GM12875 (cell line): ENCODE measurements around the gene JARID2.

Experiments used
- H3K4me3 ChIP-seq: one replicate; pipeline ENCODE4 v1.5.1; 2011; ENCODE audit warnings: low read depth, low read length, control low read depth
- CTCF ChIP-seq: IDR thresholded peaks from 2 replicates; pipeline ENCODE4 v1.5.1; 2011; ENCODE audit warnings: low read depth, mild to moderate bottlenecking, control low read depth, inconsistent platforms, low read length, moderate library complexity, borderline replicate concordance; ENCODE audit not compliant: insufficient read depth

Gene JARID2

DNA sequence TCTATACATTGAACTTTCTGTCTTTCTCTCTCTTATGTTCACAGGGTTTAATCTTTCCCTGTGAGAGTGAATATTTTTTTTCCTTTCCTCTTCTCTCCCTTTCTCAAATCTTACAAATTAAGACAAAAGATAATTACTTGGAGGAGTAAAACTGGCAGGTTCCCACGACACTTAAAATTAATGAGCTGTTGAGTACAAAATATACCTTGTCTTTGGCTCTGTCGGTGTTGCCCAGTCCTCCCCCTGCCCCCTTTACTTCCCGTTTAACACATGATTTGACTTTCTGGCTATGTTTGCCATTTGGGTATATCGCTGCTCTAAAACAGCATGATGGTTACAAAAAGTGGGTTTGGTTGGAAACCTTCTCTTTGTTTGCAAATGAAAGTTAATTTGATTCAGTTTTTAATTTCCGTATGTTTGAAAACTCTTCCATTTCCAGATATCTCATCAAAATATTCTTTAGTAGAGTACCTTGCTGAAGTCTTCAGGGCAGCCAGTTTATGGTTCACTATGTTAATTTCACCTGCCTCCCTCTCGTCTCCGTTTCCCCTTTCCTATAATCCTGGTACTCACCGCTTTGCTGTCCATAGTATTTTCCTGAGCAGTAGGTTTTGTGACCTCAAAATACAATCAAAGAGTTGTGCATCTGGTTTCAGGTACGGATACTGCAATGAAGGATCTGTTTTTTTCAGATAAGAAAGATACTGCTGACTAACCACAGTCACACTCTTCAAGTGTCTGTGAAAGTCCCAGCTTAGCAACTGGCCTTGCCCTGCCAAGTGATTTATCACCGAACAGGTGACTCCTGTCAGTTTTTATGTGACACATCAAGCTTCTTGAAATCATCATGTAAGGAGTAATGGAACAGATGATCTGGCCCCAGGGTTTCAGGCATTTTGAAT, 235.8 kb downstream of the JARID2 start:
- TF ChIP-seq CTCF, result no peak
- no peak overlapping the region for H3K4me3 ChIP-seq

GRCh38 chr6:15483060-15483459, 237.2 kb downstream of the JARID2 start:
- H3K4me3 ChIP-seq, result no peak overlapping the region
- no peak for TF ChIP-seq CTCF

GRCh38 chr6:15484140-15484539, 238.3 kb downstream of the JARID2 start:
- TF ChIP-seq CTCF, result no peak

GRCh38 chr6:15484821-15485220, 239.0 kb downstream of the JARID2 start:
- H3K4me3 ChIP-seq, result no peak overlapping the region
- TF ChIP-seq CTCF, result no peak

More at GRCh38 chr6:15484140-15484539, 238.3 kb downstream of the JARID2 start:
- no peak overlapping the region for H3K4me3 ChIP-seq

DNA sequence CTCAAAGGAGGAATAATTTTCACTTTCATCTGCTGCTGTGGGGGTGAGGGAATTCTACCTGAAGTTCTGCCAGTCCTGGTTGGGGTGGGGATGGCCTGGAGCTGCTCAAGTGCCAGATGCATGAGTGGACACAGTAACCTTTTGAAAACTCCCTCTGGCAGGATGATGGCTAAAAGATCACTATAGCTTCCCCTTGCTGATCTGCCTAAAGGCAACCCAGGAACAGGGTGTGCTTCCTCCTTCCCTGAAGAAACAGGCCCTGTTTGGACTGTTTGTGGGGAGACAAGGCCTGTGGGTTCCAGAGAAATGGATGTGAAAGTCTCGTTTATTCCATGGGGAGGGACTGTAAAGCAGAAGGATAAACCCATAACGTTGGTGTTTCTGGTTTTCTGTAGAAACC, 240.1 kb downstream of the JARID2 start:
- TF ChIP-seq CTCF, result no peak
- no peak overlapping the region for H3K4me3 ChIP-seq

DNA sequence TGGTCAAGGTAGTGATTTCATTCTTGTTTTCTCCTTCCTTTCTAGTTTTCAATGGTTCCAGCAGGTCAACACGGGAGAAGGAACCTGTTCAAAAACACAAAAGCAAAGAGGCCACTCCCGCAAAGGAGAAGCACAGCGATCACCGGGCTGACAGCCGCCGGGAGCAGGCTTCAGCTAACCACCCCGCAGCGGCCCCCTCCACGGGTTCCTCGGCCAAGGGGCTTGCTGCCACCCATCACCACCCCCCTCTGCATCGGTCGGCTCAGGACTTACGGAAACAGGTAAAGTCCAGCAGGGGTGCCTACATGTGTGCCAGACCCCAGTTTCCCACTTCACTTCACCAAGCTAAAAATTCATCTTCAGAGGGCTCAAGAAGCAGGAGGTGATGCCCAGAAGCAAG, 241.4 kb downstream of the JARID2 start:
- TF ChIP-seq CTCF, result no peak
- H3K4me3 ChIP-seq, result no peak overlapping the region
